T-cell (primary cell): ENCODE results near the gene HNRNPH2. TPM values are rescaled to one million over a fixed set of nuclear protein-coding genes. Genes with fewer than 3 reads are reported as not detected.
A peak's percentile ranks its signal among the peaks of the same experiment; 100 is the strongest.

Source experiments
- ATAC-seq, 4 experiments: fragments of 200-7000 bp in 3 of 4; fragments of 150-1000 bp in 1 of 4; cut with Tn5 transposase; replicated peaks in 1 of 4; 1 replicate in 3 of 4; 2 replicates in 1 of 4; pipeline ENCODE4 v1.10.0; 2021; ENCODE audit warnings: moderate library complexity in 3 of 4, mild to moderate bottlenecking in 2 of 4, moderate number of reproducible peaks in 1 of 4
- CTCF ChIA-PET, 2 donors: fragments of 300-600 bp; sonication (Branson Sonifier 250); formaldehyde crosslinking; loops; one replicate each; lab custom pipeline; 2022; ENCODE audit warnings: antibody characterized with exemption in 2 of 2; lab: Charles Lee
- POLR2A ChIA-PET, 2 donors: fragments of 300-600 bp; sonication (Branson Sonifier 250); formaldehyde crosslinking; loops; one replicate each; lab custom pipeline; 2022; ENCODE audit warnings: antibody characterized with exemption in 2 of 2; lab: Charles Lee
- DNase-seq, 35 experiments: peaks; one replicate each; pipeline versions ENCODE4 v3.0.0 to v3.0.0-alpha.2; 2013 to 2023
- H3K27ac ChIP-seq: one replicate; pipeline ENCODE4 v1.5.1; 2013; ENCODE audit warnings: low read length
- H3K27me3 ChIP-seq, 2 experiments: replicated peaks in 1 of 2; 1 replicate in 1 of 2; 2 replicates in 1 of 2; pipeline versions ENCODE4 v1.6.1 to v1.7.0; 2013; ENCODE audit warnings: low read length in 1 of 2, mixed read lengths in 1 of 2; ENCODE audit not compliant: control insufficient read depth in 2 of 2, insufficient read depth in 2 of 2; ENCODE audit errors: extremely low read depth in 1 of 2
- H3K36me3 ChIP-seq, 2 donors: 1 replicate in 1 of 2; 2 replicates in 1 of 2; pipeline versions ENCODE4 v1.6.1 to v1.7.0; 2013; ENCODE audit warnings: low read length in 1 of 2; ENCODE audit not compliant: control insufficient read depth in 2 of 2, insufficient read depth in 1 of 2; ENCODE audit errors: extremely low read depth in 1 of 2
- H3K4me1 ChIP-seq, 2 experiments: 1 replicate in 1 of 2; 2 replicates in 1 of 2; pipeline versions ENCODE4 v1.6.1 to v1.7.0; 2013; ENCODE audit warnings: low read length in 2 of 2, mixed read lengths in 1 of 2; ENCODE audit not compliant: insufficient read depth in 2 of 2, control insufficient read depth in 1 of 2; ENCODE audit errors: extremely low read depth in 1 of 2
- H3K4me3 ChIP-seq, 2 donors: 1 replicate in 1 of 2; 2 replicates in 1 of 2; pipeline versions ENCODE4 v1.5.1 to v1.7.0; 2013; ENCODE audit warnings: mild to moderate bottlenecking in 2 of 2, low read length in 1 of 2, moderate library complexity in 1 of 2; ENCODE audit not compliant: control insufficient read depth in 1 of 2; ENCODE audit errors: extremely low read depth in 1 of 2
- H3K9me3 ChIP-seq: 2 replicates; pipeline ENCODE4 v1.7.0; 2013
- H3K27ac Mint-ChIP-seq, 2 donors: one replicate each; pipeline ENCODE4 v1.8.0; 2020 to 2021; ENCODE audit warnings: mild to moderate bottlenecking in 2 of 2, mixed read lengths in 2 of 2
- H3K27me3 Mint-ChIP-seq, 2 donors: one replicate each; pipeline ENCODE4 v1.8.0; 2021 to 2022; ENCODE audit warnings: mixed read lengths in 2 of 2
- H3K36me3 Mint-ChIP-seq: one replicate; pipeline ENCODE4 v1.8.0; 2021; ENCODE audit warnings: mixed read lengths
- H3K4me1 Mint-ChIP-seq, 3 donors: one replicate each; pipeline ENCODE4 v1.8.0; 2020 to 2022; ENCODE audit warnings: mixed read lengths in 3 of 3, mild to moderate bottlenecking in 1 of 3
- H3K4me3 Mint-ChIP-seq, 3 donors: one replicate each; pipeline ENCODE4 v1.8.0; 2020 to 2022; ENCODE audit warnings: mild to moderate bottlenecking in 3 of 3, mixed read lengths in 3 of 3, moderate library complexity in 3 of 3
- H3K9me3 Mint-ChIP-seq, 3 donors: one replicate each; pipeline ENCODE4 v1.8.0; 2020 to 2022; ENCODE audit warnings: mixed read lengths in 3 of 3
- WGBS: methylation state at CpG from one replicate; pipeline ENCODE4 v1.1.5; 2013; ENCODE audit warnings: missing lambda C conversion rate; ENCODE audit not compliant: insufficient coverage; 5-methylcytosine and 5-hydroxymethylcytosine counted together
- total RNA-seq, 35 experiments: library from RNA in 6 of 35; stranded (reverse) in 6 of 35; fragments of 120-200 nt in 1 of 35; gene quantifications; one replicate each; pipeline versions ENCODE4 v1.2.1 to v1.2.4 and lab custom pipeline; 2013 to 2026

HNRNPH2 gene
- total RNA-seq, 5 donors from 2014 or later (not counting 1 experiment from before 2014, with no cell fraction given), result 32.4 to 39.5 (median 36.0) TPM

DNA sequence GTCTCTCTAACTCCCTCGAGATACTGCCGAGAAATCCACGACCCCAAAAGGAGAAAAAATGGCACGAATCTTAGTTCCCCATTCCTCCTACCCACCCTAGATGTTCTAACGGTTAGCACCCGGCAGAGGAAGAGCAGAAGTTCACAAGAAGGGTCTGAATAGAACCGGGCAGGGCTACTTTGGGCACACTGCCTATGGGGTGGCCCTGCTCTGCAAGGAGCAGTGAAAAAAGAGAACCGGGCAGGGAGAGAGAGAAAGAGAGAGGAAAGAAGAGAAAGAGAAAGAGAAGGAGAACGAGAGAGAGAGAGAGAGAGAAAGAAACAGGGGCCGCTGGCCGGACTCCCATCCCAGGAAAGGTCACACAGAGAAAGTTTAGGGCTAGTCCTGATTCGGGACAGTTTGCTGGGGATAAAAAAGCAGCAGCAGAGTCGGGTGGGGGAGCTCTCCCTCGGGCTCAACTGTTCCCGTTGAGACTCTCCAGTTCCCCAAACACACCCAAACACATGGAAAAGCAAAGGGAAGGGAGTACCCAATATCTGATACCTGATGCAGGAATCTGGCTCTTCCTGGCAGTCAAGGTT is 765 bp upstream of the HNRNPH2 start:
- peak overlapping the region; percentile 98 to 99 for H3K27ac Mint-ChIP-seq
- H3K4me1 ChIP-seq, result peaks cover 15 to 18% of the 10 kb centered on the region in 2 experiments
- no CpG with 5 or more reads among the region's 15 CpGs for WGBS
- peak overlapping the region; percentile 77 to 97 (median 86) for H3K4me3 Mint-ChIP-seq
- peak overlapping the region; percentile 85 for H3K27ac ChIP-seq
- H3K27me3 Mint-ChIP-seq, result peaks cover 0 to 12% of the 10 kb centered on the region in 2 donors
- H3K36me3 ChIP-seq, result peaks cover 0 to 5% of the 10 kb centered on the region in 2 donors
- peaks cover 14% of the 10 kb centered on the region for H3K36me3 Mint-ChIP-seq
- no peaks in the 10 kb centered on the region for H3K9me3 Mint-ChIP-seq
- H3K9me3 ChIP-seq, result no peaks in the 10 kb centered on the region
- ATAC-seq (no peak), DNase-seq (no peak)
- H3K27me3 ChIP-seq, result no peaks in the 10 kb centered on the region
- ChIA-PET POLR2A (interaction anchor here in 1 of 2 donors (0.6 kb wide), 1 partner anchor 747 kb away, joined by 3 read pairs; no protein-coding TSS in a partner anchor), CTCF (no interaction called here)
- peaks cover 18 to 32% (median 31%) of the 10 kb centered on the region in 3 donors for H3K4me1 Mint-ChIP-seq
- H3K4me3 ChIP-seq, result peak overlapping the region; percentile 64 to 77

DNA sequence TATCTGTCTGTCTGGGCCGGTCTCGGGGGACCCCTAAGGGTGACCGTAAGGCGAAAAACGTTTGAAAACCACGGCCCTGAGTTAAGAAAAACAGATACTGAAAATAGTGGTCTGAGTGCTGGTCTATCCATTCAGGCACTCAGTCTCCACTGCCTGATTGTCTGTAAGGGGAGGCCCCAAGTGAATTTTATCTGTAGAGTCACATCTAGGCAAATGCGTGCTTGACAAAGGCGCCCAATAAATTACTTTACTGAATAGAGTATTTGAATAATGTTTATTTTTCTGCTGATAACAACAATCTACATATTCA is 465 bp downstream of the HNRNPH2 start:
- POLR2A ChIA-PET, result no interaction called here
- Histone ChIP-seq H3K4me1 (peaks cover 15 to 18% of the 10 kb centered on the region in 2 experiments), H3K9me3 (no peaks in the 10 kb centered on the region), H3K36me3 (peaks cover 0 to 14% of the 10 kb centered on the region in 2 donors), H3K27me3 (no peaks in the 10 kb centered on the region), H3K27ac (peak overlapping the region; percentile 95), H3K4me3 (peak overlapping the region; percentile 64 to 77)
- Mint-ChIP-seq H3K9me3 (no peaks in the 10 kb centered on the region), H3K27ac (peak overlapping the region; percentile 98 to 99), H3K4me3 (peak overlapping the region; percentile 77 to 97 (median 86)), H3K27me3 (peaks cover 0 to 17% of the 10 kb centered on the region in 2 donors), H3K36me3 (peaks cover 19% of the 10 kb centered on the region), H3K4me1 (peaks cover 28 to 41% (median 41%) of the 10 kb centered on the region in 3 donors)
- ATAC-seq (peak in 2 of 4 experiments; percentile 9 to 14), DNase-seq (no peak)
- WGBS, result 0% methylated on average over 6 of the region's 8 CpGs
- CTCF ChIA-PET, result no interaction called here

DNA sequence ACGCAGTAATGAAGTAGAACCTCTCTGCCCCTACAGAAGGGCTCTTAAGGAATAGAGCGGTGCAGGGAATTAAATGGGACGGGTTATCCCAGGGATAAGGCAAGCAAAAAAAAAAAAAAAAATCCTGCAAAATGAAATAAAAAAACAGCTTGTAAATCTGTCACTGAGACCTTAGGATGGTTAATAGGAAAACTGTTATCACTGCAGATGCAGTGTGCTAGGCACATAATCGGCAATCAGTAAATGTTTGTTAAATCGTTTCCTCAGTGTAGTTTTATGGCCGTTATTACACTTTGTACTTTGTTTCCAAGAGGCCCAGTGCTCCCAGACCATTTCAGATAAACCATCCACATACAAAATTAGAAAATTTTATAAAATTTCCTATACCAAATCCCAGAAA is 1.0 kb downstream of the HNRNPH2 start:
- POLR2A ChIA-PET, result no interaction called here
- no CpG with 5 or more reads among the region's 6 CpGs for WGBS
- H3K27ac Mint-ChIP-seq, result peak overlapping the region in 1 of 2 donors; percentile 98

DNA sequence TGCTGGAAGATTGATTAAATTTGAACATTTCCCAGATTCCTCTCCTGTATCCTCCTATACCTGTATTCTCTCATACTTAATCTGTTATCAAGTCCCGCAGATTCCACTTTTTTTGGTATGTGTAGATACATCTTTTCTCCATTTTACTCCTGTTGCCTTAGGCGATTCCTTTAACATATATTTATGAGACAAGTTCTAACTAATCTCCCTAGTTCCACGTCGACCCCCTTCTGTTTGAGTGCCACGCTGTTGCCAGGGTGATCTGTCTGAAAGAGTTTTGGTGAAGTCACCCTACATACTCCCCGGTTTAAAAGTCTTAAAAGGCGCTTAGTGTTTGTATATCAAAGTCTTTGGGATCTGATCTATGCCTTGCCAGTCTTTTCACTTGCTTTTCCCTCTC is 2.4 kb downstream of the HNRNPH2 start:
- H3K27ac ChIP-seq, result no peak overlapping the region
- peak in 3 of 35 experiments; percentile 7 to 22 (median 13) for DNase-seq
- ChIA-PET CTCF (interaction anchor here (0.6 to 1.0 kb wide), 2 partner anchors 20 to 27 kb away, joined by 3 read pairs; partner anchors contain the start of gene RPL36A (in 1 of the 2)), POLR2A (no interaction called here)
- H3K36me3 ChIP-seq, result peaks cover 0 to 14% of the 10 kb centered on the region in 2 donors
- H3K27me3 Mint-ChIP-seq, result peaks cover 0 to 17% of the 10 kb centered on the region in 2 donors
- H3K4me3 Mint-ChIP-seq, result peak overlapping the region; percentile 58 to 77 (median 75)
- H3K4me1 ChIP-seq, result peaks cover 15 to 18% of the 10 kb centered on the region in 2 experiments
- peaks cover 32 to 49% (median 48%) of the 10 kb centered on the region in 3 donors for H3K4me1 Mint-ChIP-seq
- WGBS, result no CpG with 5 or more reads among the region's 7 CpGs
- ATAC-seq, result no peak
- H3K9me3 ChIP-seq, result no peaks in the 10 kb centered on the region
- H3K36me3 Mint-ChIP-seq, result peaks cover 15% of the 10 kb centered on the region
- H3K27me3 ChIP-seq, result no peaks in the 10 kb centered on the region
- peak overlapping the region; percentile 1 to 59 for H3K27ac Mint-ChIP-seq
- no peaks in the 10 kb centered on the region for H3K9me3 Mint-ChIP-seq
- H3K4me3 ChIP-seq, result no peak overlapping the region

More for the DNA sequence above, 1.0 kb downstream of the HNRNPH2 start:
- Histone ChIP-seq H3K27ac (peak overlapping the region; percentile 95), H3K4me3 (peak overlapping the region; percentile 64 to 77), H3K36me3 (peaks cover 0 to 14% of the 10 kb centered on the region in 2 donors), H3K9me3 (no peaks in the 10 kb centered on the region), H3K4me1 (peaks cover 15 to 18% of the 10 kb centered on the region in 2 experiments), H3K27me3 (no peaks in the 10 kb centered on the region)
- Mint-ChIP-seq H3K27me3 (peaks cover 0 to 17% of the 10 kb centered on the region in 2 donors), H3K36me3 (peaks cover 17% of the 10 kb centered on the region), H3K4me3 (peak overlapping the region; percentile 77 to 97 (median 86)), H3K9me3 (no peaks in the 10 kb centered on the region), H3K4me1 (peaks cover 28 to 44% (median 43%) of the 10 kb centered on the region in 3 donors)
- no peak for ATAC-seq
- no peak for DNase-seq
- CTCF ChIA-PET, result no interaction called here

DNA sequence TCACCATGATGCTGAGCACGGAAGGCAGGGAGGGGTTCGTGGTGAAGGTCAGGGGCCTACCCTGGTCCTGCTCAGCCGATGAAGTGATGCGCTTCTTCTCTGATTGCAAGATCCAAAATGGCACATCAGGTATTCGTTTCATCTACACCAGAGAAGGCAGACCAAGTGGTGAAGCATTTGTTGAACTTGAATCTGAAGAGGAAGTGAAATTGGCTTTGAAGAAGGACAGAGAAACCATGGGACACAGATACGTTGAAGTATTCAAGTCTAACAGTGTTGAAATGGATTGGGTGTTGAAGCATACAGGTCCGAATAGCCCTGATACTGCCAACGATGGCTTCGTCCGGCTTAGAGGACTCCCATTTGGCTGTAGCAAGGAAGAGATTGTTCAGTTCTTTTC is 4.0 kb downstream of the HNRNPH2 start:
- H3K4me1 Mint-ChIP-seq, result peaks cover 31 to 51% (median 47%) of the 10 kb centered on the region in 3 donors
- H3K4me1 ChIP-seq, result peaks cover 17 to 24% of the 10 kb centered on the region in 2 experiments
- CTCF ChIA-PET, result interaction anchor here in 1 of 2 donors (0.6 kb wide), 1 partner anchor 67 kb away, joined by 3 read pairs; no protein-coding TSS in a partner anchor
- peaks cover 15% of the 10 kb centered on the region for H3K36me3 Mint-ChIP-seq
- no peaks in the 10 kb centered on the region for H3K9me3 Mint-ChIP-seq
- no peak overlapping the region for H3K27ac ChIP-seq
- ATAC-seq (no peak), DNase-seq (no peak)
- 89% methylated on average over 3 of the region's 10 CpGs for WGBS
- no peaks in the 10 kb centered on the region for H3K9me3 ChIP-seq
- no peak overlapping the region for H3K27ac Mint-ChIP-seq
- no peak overlapping the region for H3K4me3 ChIP-seq
- no peak overlapping the region for H3K4me3 Mint-ChIP-seq
- H3K27me3 ChIP-seq, result no peaks in the 10 kb centered on the region
- H3K27me3 Mint-ChIP-seq, result peaks cover 0 to 20% of the 10 kb centered on the region in 2 donors
- POLR2A ChIA-PET, result no interaction called here
- H3K36me3 ChIP-seq, result peaks cover 0 to 14% of the 10 kb centered on the region in 2 donors
